HG02678 (cell line): ENCODE data around the gene TMEM248.
"Not testable (repeated sequence)": the region's sequence is repeated elsewhere in the genome, so short reads cannot be mapped to it uniquely, and the experiment has no call there.

Experiments
- ATAC-seq: cut with Tn5 transposase; IDR thresholded peaks from one replicate; pipeline ENCODE4 v1.9.1; 2021; ENCODE audit warnings: mild to moderate bottlenecking, moderate library complexity; ENCODE audit not compliant: unreplicated experiment

TMEM248 gene

GRCh38 chr7:66907731-66908130 is 13.3 kb upstream of the TMEM248 start:
- ATAC-seq: no peak

DNA sequence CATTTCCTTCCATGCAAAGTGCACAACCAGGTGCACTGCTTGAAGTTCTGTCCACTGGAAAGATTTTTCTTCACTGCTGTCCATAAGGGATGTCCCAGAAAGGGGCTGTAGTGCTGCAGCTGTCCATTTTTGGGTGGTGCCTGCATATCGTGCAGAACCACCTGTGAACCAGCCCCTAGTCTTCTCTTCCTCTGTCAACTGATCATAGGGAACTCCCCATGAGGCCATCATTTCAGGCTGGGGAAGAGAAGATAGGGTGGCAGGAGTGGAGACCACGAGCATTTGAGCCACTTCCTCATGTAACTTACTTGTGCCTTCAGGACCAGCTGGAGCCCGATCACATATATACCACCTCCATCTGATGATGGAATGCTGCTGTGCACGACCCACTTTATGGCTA is 12.4 kb upstream of the TMEM248 start:
- not testable (repeated sequence) for ATAC-seq

GRCh38 chr7:66910789-66911188 is 10.2 kb upstream of the TMEM248 start:
- ATAC-seq: no peak

DNA sequence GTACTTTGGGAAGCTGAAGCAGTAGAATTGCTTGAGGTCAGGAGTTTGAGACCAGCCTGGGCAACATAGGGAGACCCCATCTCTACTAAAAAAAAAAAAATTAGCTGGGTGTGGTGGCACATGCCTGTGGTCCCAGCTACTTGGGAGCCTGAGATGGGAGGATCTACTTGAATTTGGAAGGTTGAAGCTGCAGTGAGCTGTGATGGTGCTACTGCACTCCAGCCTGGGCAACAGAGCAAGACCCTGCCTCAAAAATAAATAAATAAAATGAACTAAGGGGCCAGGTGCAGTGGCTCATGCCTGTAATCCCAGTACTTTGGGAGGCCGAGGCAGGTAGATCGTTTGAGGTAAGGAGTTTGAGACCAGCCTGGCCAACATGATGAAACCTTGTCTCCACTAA is 9.8 kb upstream of the TMEM248 start:
- not testable (repeated sequence) for ATAC-seq

DNA sequence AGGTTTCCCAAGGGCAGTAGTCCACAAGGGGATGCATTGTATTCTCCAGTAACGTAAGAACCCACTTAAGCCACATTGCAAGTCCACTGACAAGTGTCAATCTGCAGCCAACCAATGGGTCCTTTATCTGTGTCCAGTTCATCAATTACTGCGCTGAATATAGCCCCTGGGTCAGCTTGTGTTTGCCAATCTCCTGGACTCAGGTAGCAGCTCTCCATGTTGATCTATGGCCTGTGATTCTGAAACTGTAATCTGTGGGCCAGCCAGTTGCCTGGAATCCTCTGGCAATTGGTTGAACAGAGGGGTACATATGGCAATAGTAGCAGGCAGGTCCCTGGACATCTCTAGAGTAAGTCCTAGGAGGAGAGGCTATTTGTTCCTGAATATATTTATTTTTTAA is 8.8 kb upstream of the TMEM248 start:
- no peak for ATAC-seq

DNA sequence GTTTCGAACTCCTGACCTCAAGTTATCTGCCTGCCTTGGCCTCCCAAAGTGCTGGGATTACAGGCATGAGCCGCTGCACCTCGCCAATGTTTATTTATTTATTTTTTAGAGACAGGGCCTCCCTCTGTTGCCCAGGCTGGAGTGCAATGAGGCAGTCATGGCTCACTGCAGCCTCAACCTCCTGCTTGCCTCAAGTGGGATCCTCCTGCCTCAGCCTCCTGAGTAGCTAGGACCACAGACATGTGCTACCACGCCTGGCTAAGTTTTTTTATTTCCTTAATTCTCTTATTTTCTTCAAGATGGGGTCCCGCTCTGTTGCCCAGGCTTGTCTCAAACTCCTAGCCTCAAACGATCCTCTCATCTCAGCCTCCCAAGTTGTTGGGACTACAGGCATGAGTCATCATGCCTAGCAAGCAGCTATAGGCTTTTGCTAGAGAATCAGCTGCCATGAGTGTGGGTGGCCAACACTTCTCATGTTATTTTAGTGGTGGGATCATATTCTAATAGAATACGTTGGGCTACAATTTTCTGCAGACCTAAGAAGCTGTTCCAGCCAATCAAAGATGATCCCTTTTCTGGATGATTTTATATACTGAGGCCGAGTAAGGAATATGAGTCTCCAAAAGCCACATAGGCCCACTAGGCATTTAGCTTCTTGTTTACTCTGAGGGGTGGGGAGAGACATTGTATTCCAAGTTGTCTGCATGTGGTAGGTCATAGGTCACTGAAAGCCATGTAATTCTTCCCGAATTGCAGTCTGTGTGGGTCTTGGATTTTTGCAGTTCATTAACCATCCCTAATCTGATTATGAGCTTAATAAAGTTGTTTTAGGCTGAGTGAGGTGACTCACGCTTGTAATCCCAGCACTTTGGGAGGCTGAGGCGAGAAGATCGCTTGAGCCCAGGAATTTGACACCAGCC is 7.6 kb upstream of the TMEM248 start:
- ATAC-seq: no peak

- not testable (repeated sequence) for ATAC-seq
Observed at GRCh38 chr7:66917904-66918303, 3.1 kb upstream of the TMEM248 start.

DNA sequence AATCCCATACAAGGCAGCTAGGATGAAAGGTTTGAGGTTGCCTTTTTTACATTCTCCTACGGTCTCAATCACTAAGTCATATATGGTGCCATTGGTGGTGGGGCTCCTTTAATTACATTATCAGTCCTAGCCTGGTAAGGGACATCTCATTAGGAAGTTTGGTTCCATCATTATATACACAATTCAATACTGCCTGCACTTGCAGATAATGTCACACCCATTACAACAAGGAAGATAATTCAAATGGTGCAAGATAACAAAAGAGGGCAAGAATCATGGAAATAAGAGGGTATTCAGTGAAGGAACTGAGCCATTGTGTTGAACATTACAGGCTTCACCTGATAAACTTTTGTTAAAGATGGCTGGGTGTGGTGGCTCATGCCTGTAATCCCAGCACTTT is 1.7 kb upstream of the TMEM248 start:
- no peak for ATAC-seq

GRCh38 chr7:66919704-66920103 is 1.3 kb upstream of the TMEM248 start:
- no peak for ATAC-seq

DNA sequence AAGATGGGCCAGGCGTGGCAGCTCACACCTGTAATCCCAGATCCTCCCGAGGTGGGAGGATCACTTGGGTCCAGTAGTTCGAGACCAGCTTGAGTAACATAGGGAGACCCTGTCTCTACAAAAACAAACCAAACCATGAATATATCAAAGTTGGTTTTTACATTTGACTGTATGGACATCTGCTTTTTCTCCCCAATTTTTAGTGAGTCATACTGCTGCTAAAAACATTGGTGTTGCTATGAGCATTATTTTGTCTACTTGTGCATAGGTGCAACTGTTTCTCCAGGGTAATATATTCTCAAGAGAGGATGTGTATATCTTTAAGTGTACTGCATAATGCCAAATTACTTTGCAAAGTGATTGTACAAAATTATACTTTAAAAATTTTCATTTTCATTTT is 769 bp upstream of the TMEM248 start:
- no peak for ATAC-seq

DNA sequence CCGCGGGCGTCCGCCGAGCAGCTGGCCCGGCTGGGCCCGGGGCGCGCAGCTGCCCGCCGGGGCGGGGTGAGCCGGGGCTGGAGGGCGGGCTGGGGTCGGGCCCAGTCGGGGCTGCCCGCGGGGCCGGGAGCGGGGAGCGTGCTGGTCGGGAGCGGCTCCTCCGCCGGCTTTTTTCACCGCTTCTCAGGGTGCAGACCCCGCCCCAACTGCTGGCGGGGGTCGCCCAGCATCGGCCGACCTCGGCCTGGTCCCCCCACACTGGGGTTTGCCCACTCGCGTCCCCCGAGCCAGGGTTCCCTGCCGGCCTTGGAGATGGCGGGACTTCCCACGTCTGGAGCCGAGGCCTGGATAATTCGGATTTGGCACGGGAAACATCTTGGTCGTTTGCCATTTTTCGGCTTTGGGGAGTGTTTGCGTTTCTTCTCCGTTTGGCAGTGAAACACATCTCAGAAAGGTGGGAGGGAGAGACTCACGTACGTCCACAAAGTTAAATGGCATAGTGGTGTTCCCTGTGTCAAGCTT is 432 bp downstream of the TMEM248 start:
- peak; percentile 6 for ATAC-seq

DNA sequence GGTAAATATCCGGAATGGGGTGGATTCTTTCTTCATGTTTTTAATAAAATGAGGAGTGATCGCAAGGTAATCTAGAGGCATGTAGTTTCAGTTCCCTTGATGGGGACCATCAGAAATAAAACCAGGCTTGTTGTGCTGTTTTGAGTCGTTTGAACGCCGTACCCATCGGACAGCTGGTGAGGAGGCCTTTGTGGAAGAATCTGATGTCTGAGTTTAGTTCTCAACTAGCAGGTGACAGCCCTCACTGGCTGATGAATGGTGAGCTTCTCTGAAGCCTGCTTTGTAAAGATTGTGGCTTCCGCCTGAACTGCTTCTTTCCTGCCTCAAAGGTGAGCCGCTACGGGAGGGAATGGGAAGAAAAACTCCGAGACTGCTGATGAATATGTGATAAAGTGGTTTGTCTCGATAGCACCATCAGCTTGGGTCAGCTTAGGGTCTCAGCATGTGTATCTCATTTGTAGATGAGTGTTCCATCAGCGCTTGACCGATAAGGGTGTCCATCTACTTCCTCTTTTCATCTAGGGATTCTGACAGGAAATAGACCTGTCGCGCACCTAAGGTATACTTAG is 977 bp downstream of the TMEM248 start:
- peak; percentile 27 for ATAC-seq

DNA sequence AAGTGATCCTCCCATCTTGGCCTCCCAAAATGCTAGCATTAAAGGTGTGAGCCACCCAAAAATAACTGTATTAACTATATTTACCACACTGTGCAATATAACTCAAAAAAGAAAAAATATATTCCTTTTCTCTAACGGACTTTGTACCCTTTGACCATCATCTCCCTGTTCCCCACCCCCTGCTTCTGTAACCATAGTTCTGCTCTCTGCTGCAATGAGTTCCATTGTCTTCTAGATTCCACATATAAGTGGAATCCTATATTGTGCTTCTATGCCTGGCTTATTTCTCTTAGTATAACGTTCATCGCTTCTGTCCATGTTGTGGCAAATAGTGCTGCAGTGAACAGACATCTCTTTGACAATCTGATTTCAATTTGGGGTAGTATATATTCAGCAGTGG is 4.2 kb downstream of the TMEM248 start:
- no peak for ATAC-seq

DNA sequence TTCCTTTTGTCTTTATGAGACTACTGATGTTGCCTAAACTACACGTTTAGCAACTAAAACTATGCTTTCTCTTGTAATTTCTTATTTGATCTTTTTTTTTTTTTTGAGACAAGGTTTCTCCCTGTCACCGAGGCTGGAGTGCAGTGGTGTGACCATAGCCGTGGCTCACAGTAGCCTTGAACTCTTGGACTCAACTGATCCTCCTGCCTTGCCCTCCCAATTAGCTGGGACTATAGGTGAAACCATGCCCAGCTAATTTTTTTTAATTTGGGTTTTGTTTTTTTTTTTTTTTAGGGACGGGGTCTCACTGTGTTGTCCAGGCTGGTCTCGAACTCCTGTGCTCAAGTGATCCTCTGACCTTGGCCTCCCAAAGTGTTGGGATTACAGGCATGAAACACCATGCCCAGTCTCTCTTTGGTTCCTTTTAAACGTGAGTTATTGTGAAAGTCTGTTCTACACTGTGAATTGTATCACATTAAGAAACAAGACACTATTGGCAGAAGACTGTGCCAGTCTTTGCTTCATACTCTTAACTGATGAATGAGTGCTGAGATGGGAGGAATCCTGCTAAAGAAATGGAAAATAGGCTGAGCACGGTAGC is 6.4 kb downstream of the TMEM248 start:
- no peak for ATAC-seq

DNA sequence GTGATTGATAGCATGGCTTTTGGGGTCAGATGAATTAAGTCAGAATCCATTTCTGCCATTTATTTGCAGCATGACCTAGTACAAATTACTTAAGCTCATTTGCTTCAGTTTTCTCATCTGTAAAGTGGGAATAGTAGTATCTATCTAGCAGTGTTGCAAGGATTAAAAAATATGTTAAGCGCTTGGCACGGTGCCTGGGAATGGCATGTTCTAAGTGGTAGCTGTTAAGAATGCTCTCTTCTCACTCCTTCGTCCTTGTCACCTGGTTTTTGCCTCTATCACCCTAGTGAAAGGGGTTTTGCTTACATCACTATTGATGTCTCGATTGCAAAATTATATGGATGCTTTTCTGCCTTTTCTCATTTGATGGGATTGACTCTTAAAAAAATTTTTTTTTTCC is 7.4 kb downstream of the TMEM248 start:
- ATAC-seq: no peak

GRCh38 chr7:66929165-66929564 is 8.1 kb downstream of the TMEM248 start:
- no peak for ATAC-seq

- ATAC-seq: no peak
Observed at GRCh38 chr7:66929935-66930334, 8.9 kb downstream of the TMEM248 start.

DNA sequence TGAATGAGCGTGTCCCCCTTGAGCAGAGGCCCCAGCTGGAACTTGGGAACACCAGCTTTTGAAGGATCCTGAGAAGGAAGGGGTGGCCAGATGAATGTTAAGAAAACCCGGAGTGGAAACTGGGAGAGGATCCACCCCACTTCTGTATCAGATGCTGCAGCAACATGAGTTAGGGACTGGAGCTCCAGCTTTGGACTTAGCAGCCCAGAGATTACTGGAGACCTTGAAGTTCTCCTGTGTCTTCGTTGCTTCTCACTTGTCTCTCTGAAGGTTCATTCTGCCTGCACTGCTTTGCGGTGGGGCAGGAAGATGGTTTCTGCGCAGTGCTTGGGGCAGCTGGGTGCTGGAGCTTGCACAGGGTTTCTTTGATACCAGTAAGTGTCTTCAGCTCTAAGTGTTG is 9.3 kb downstream of the TMEM248 start:
- ATAC-seq: no peak

DNA sequence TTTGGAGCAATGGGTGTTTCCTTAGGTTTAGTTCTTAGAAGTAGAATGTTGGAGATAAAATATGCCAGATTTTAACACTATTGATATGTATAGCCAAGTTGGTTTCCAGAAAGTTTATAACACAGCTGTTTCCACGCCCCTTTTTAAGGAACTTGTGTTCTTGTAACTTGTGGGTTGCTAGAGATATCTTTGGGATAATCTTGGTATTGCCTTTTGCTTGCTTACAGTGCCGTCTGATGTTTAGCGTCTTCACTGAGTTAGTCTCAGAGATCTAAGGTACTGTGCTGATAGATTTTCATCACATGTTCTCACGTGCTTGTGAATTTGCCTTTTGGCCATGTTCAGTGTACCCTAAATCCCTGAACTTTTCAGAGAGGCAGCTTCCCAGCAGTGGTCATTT is 12.4 kb downstream of the TMEM248 start:
- no peak for ATAC-seq

DNA sequence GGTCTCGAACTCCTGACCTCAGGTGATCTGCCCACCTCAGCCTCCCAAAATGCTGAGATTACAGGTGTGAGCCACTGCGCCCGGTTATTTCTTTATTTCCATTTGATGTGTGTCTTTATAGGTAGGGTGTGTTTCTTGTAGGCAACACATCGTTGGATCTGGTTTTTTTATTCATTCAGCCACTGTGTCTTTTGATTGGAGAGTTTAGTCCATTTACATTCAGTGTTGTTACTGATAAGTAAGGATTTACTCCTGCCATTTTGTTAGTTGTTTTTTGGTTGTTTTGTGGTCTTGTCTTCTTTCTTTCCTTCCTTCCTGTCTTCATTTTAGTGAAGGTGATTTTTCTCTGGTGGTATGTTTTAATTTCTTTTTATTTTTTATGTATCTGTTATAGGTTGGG is 16.9 kb downstream of the TMEM248 start:
- ATAC-seq: no peak

- ATAC-seq: no peak
Observed at GRCh38 chr7:66939325-66939724, 18.3 kb downstream of the TMEM248 start.

- no peak for ATAC-seq
Observed at GRCh38 chr7:66946545-66946944, 25.5 kb downstream of the TMEM248 start.
